ENCODE data around the gene ABHD12B.

GRCh38 chr14:50910495-50911420 is 38.9 kb downstream of the ABHD12B start:
- TF ChIP-seq ZNF274 (IDR thresholded peaks at IDR 0.05; ENCODE audit: low read depth, low read length) (no peak), SUZ12 (IDR thresholded peaks at IDR 0.05; ENCODE audit: extremely low read depth, insufficient read depth, insufficient read length) (no peak), YY1 (IDR thresholded peaks at IDR 0.05; ENCODE audit: insufficient read depth, insufficient read length) (no peak)

All from NT2/D1 (cell line).